Cardiac fibroblast (primary cell): ENCODE results near the gene GALT.

Source experiments
- DNase-seq, 2 donors: peaks; one replicate each; pipeline versions ENCODE4 v3.0.0 to v3.0.0-alpha.2; 2010; ENCODE audit warnings: low read depth in 2 of 2
- H3K4me3 ChIP-seq, 2 donors: replicated peaks in 1 of 2; 1 replicate in 1 of 2; 2 replicates in 1 of 2; pipeline ENCODE4 v1.5.1; 2011; ENCODE audit warnings: low read depth in 2 of 2, low read length in 2 of 2, mild to moderate bottlenecking in 2 of 2, moderate library complexity in 1 of 2
- TF ChIP-seq, protein P1 (sequence below): IDR thresholded peaks from one replicate; pipeline ENCODE4 v1.5.1; 2011; ENCODE audit warnings: low read depth, mild to moderate bottlenecking, low read length, inconsistent platforms

Gene GALT

GRCh38 chr9:34606905-34607304, 39.6 kb upstream of the GALT start:
- TF ChIP-seq, protein P1, sequence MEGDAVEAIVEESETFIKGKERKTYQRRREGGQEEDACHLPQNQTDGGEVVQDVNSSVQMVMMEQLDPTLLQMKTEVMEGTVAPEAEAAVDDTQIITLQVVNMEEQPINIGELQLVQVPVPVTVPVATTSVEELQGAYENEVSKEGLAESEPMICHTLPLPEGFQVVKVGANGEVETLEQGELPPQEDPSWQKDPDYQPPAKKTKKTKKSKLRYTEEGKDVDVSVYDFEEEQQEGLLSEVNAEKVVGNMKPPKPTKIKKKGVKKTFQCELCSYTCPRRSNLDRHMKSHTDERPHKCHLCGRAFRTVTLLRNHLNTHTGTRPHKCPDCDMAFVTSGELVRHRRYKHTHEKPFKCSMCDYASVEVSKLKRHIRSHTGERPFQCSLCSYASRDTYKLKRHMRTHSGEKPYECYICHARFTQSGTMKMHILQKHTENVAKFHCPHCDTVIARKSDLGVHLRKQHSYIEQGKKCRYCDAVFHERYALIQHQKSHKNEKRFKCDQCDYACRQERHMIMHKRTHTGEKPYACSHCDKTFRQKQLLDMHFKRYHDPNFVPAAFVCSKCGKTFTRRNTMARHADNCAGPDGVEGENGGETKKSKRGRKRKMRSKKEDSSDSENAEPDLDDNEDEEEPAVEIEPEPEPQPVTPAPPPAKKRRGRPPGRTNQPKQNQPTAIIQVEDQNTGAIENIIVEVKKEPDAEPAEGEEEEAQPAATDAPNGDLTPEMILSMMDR, result no peak
- DNase-seq, result no peak
- H3K4me3 ChIP-seq, result no peak overlapping the region

- DNase-seq, result no peak
- no peak overlapping the region for H3K4me3 ChIP-seq
- TF ChIP-seq, protein P1, result no peak
Measured at GRCh38 chr9:34607331-34607730, 39.1 kb upstream of the GALT start.

DNA sequence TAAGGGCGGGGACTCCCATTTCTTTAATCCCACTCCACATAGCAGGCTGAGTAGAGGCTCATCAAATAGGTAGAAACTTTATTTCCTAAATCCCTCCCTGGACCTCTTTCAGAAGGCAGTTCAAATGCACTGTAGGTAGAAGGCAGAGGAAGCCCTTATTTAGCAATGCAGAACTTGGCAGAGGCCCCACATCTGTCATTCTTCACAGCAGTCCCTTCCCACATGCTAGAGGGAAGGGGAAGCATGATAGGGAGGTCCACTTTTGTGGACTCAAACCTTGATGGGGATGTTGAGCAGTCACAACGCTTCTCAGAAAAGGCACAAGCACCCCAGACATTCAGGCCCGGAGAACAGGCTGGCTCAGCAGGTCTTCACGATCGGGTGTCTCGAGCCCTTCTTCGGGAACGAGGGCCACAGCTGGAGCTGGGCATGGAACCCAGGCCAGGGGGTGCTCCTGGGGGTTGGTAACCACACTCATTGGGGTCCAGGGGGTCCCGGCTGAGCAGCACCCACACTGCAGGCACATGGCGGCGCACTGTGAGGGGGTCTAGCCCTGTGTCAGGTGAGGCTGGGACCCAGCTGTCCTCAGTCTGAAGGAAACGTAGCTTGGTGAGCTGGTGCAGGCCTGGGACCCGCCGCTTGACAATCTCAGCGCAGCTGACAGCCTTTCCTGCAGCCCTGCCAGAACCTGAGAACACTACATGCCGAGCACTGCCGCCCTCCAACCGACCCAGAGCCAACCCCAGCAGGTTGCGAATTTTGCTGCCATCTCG, 35.9 kb upstream of the GALT start:
- no peak for DNase-seq
- peak overlapping the region in 1 of 2 donors; percentile 78 for H3K4me3 ChIP-seq
- TF ChIP-seq, protein P1, result no peak

DNA sequence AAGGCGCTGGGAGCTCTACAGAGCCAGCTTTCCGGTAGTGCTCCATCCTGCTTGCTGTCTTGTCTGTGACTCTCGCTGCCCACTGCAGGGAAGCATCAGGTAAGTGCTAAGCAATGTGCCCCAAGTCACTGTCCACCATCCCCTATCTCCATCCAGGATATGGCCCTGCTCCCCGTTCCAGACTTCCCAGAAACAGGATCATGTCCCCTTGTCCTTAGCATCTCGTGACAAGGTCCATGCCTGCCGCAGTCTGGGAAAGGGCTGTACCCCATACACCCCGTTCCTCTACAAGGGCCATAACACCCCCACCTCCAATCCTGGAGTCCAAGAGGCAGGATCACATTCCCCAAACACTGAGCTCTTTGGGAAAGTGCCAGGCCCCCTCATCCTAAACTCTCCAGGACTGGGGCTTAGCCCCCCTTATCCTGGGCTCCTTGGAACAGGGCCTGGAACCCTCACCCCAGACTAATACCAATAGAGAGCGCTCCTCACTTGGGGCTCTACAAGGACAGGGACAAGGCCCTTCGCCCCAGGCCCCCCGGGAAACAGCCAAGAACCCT, 35.1 kb upstream of the GALT start:
- peak overlapping the region; percentile 78 to 81 for H3K4me3 ChIP-seq
- TF ChIP-seq, protein P1, result no peak
- DNase-seq, result no peak

GRCh38 chr9:34611811-34612787, 34.4 kb upstream of the GALT start, which contains the start of gene RPP25L:
TSS of gene RPP25L (minus strand) at chr9:34612097. CDS start at chr9:34611296, 801 bp downstream.
- peak; percentile 81 to 87 for DNase-seq
- H3K4me3 ChIP-seq, result peak within 1 kb of the TSS; percentile 78 to 81
- TF ChIP-seq, protein P1, result no peak

DNA sequence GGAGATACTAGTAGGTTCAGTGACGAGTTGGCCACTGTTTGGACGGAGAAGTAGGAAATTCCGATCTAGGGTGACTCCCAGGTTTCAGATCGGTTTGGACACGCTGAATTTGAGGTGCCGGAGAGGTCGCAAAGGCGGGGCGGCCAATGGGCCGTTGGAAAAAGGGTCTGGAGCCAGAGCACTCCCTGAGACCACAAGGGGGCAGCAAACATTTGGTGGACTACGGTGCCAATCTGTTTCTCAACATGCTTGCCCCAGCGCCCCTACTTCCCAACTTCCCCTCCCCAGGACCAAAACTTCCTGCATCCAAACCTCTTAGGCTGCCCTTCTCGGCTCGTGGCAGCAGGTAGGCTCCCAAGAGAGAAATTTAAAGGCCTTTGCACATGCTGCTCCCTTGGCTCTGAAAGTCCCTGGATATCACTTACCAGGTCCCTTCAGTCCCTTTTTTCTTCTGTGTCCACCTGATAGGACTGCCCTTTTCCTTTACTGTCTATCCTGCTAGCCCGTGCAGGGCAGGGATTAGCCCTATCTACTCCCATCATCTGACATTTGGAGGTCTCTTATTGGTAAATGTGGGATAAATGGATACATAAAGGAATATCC, 33.6 kb upstream of the GALT start:
- TF ChIP-seq, protein P1, result peak; percentile 92
- H3K4me3 ChIP-seq, result peak overlapping the region; percentile 53 to 81
- DNase-seq, result peak; percentile 79
